Prostate gland (tissue), 2 donors: ENCODE measurements around the gene HOXA5.

Experiments
- POLR2A ChIP-seq: fragments of 450-650 bp; IDR thresholded peaks from one replicate; pipeline ENCODE4 v1.6.1; 2016; ENCODE audit warnings: antibody characterized with exemption, mild to moderate bottlenecking
- POLR2AphosphoS5 ChIP-seq: sonication (generic); formaldehyde crosslinking; IDR thresholded peaks from one replicate; pipeline ENCODE4 v1.6.1; 2017; ENCODE audit warnings: antibody characterized with exemption
- TF ChIP-seq, protein P1 (sequence below), 4 experiments: fragments of 200-600 bp in 2 of 4; fragments of 450-650 bp in 2 of 4; sonication (generic) in 2 of 4; IDR thresholded peaks; 1 replicate in 3 of 4; 2 replicates in 1 of 4; pipeline ENCODE4 v1.5.1; 2016 to 2019; ENCODE audit warnings: antibody characterized with exemption in 4 of 4, mild to moderate bottlenecking in 2 of 4, moderate library complexity in 2 of 4

- TF ChIP-seq POLR2AphosphoS5: no peak
- TF ChIP-seq POLR2A: no peak
- TF ChIP-seq, protein P1, sequence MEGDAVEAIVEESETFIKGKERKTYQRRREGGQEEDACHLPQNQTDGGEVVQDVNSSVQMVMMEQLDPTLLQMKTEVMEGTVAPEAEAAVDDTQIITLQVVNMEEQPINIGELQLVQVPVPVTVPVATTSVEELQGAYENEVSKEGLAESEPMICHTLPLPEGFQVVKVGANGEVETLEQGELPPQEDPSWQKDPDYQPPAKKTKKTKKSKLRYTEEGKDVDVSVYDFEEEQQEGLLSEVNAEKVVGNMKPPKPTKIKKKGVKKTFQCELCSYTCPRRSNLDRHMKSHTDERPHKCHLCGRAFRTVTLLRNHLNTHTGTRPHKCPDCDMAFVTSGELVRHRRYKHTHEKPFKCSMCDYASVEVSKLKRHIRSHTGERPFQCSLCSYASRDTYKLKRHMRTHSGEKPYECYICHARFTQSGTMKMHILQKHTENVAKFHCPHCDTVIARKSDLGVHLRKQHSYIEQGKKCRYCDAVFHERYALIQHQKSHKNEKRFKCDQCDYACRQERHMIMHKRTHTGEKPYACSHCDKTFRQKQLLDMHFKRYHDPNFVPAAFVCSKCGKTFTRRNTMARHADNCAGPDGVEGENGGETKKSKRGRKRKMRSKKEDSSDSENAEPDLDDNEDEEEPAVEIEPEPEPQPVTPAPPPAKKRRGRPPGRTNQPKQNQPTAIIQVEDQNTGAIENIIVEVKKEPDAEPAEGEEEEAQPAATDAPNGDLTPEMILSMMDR (IDR thresholded peaks at IDR 0.05): peak in 1 of 4 experiments; percentile 2
Measured at GRCh38 chr7:27161721-27162560, 18.5 kb upstream of the HOXA5 start.
